Right atrium auricular region (tissue), 2 donors: ENCODE measurements around the gene PIGM. TPM values are rescaled to one million over a fixed set of nuclear protein-coding genes. Genes with fewer than 3 reads are reported as not detected.

Source experiments
- DNase-seq: peaks from one replicate; pipeline ENCODE4 v3.0.0-alpha.2; 2019; ENCODE audit warnings: low spot score
- H3K27ac ChIP-seq, 2 donors: fragments of 200-600 bp; sonication (generic); 1 replicate in 1 of 2; 2 replicates in 1 of 2; pipeline ENCODE4 v1.5.1; 2016 to 2019
- H3K27me3 ChIP-seq, 2 donors: fragments of 200-600 bp; sonication (generic); one replicate each; pipeline versions ENCODE4 v1.5.1 to v1.6.0; 2017 to 2019
- H3K36me3 ChIP-seq: fragments of 200-600 bp; sonication (generic); one replicate; pipeline ENCODE4 v1.5.1; 2016
- H3K4me1 ChIP-seq, 2 donors: fragments of 200-600 bp; sonication (generic); one replicate each; pipeline versions ENCODE4 v1.5.1 to v1.6.0; 2017 to 2019
- H3K4me3 ChIP-seq, 2 donors: fragments of 200-600 bp; sonication (generic); 1 replicate in 1 of 2; 2 replicates in 1 of 2; pipeline ENCODE4 v1.5.1; 2017 to 2019; ENCODE audit warnings: mild to moderate bottlenecking in 1 of 2, moderate library complexity in 1 of 2
- H3K9me3 ChIP-seq, 2 donors: fragments of 200-600 bp; sonication (generic); one replicate each; pipeline ENCODE4 v1.5.1; 2019
- CTCF ChIP-seq, 2 donors: fragments of 200-600 bp; sonication (generic); IDR thresholded peaks; one replicate each; pipeline ENCODE4 v1.5.1; 2019; ENCODE audit warnings: antibody characterized with exemption in 2 of 2
- total RNA-seq, 2 donors: library from RNA; depleted of rRNA; stranded (reverse); fragments of >200 nt; gene quantifications; one replicate each; pipeline ENCODE4 v1.1.0, GENCODE V29; 2016

Gene PIGM
- total RNA-seq, 2 donors from 2014 or later: 2.4 to 3.2 TPM

GRCh38 chr1:160077486-160077885 is 45.7 kb upstream of the PIGM start:
- DNase-seq: no peak

GRCh38 chr1:160076295-160076694 is 44.5 kb upstream of the PIGM start:
- no peak overlapping the region for H3K27ac ChIP-seq
- no peak for DNase-seq
- no peaks in the 10 kb centered on the region for H3K4me1 ChIP-seq
- TF ChIP-seq CTCF (IDR thresholded peaks at IDR 0.05): no peak
- no peaks in the 10 kb centered on the region for H3K27me3 ChIP-seq
- H3K36me3 ChIP-seq: no peaks in the 10 kb centered on the region
- no peaks in the 10 kb centered on the region for H3K9me3 ChIP-seq
- no peak overlapping the region for H3K4me3 ChIP-seq

More at GRCh38 chr1:160077486-160077885, 45.7 kb upstream of the PIGM start:
- Histone ChIP-seq H3K27me3 (no peaks in the 10 kb centered on the region), H3K36me3 (no peaks in the 10 kb centered on the region), H3K4me1 (no peaks in the 10 kb centered on the region), H3K27ac (no peak overlapping the region), H3K4me3 (no peak overlapping the region), H3K9me3 (no peaks in the 10 kb centered on the region)
- no peak for TF ChIP-seq CTCF (IDR thresholded peaks at IDR 0.05)

GRCh38 chr1:160075836-160076235 is 44.0 kb upstream of the PIGM start:
- no peaks in the 10 kb centered on the region for H3K27me3 ChIP-seq
- no peak overlapping the region for H3K27ac ChIP-seq
- H3K4me3 ChIP-seq: no peak overlapping the region
- no peak for DNase-seq
- H3K4me1 ChIP-seq: peaks cover 0 to 2% of the 10 kb centered on the region in 2 donors
- H3K9me3 ChIP-seq: no peaks in the 10 kb centered on the region
- no peak for TF ChIP-seq CTCF (IDR thresholded peaks at IDR 0.05)
- H3K36me3 ChIP-seq: no peaks in the 10 kb centered on the region

DNA sequence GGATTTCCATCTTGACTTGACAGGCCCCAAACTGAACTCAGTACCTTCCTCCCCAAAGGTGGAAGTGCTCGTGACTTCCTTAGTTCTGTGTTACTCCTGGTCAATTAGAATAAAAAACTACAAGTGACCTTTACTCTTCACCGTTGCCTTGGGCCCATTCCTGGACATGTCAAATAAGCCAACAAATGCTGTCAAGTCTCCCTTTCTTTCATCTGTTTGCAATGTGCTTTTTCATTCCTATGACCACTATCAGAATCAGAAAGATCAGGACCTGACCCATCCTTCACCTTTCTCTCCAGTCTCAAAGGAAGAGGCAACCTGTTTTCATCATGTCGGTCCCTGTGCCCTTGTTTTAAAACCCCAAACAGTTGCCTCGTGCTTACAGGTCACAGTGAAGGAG is 43.1 kb upstream of the PIGM start:
- no peak for TF ChIP-seq CTCF (IDR thresholded peaks at IDR 0.05)
- H3K27ac ChIP-seq: no peak overlapping the region
- peaks cover 0 to 8% of the 10 kb centered on the region in 2 donors for H3K4me1 ChIP-seq
- H3K27me3 ChIP-seq: no peaks in the 10 kb centered on the region
- no peaks in the 10 kb centered on the region for H3K9me3 ChIP-seq
- DNase-seq: no peak
- no peak overlapping the region for H3K4me3 ChIP-seq
- no peaks in the 10 kb centered on the region for H3K36me3 ChIP-seq

- Histone ChIP-seq H3K27ac (no peak overlapping the region), H3K9me3 (no peaks in the 10 kb centered on the region), H3K27me3 (no peaks in the 10 kb centered on the region), H3K4me3 (no peak overlapping the region), H3K36me3 (no peaks in the 10 kb centered on the region), H3K4me1 (peaks cover 0 to 12% of the 10 kb centered on the region in 2 donors)
- TF ChIP-seq CTCF (IDR thresholded peaks at IDR 0.05): no peak
- no peak for DNase-seq
Measured at GRCh38 chr1:160071289-160071688, 39.5 kb upstream of the PIGM start.
